ENCODE data around the gene ERFL. TPM values are rescaled to one million over a fixed set of nuclear protein-coding genes. Genes with fewer than 3 reads are reported as not detected.

The ERFL gene
- total RNA-seq, 1 experiment from 2014 or later = not detected

DNA sequence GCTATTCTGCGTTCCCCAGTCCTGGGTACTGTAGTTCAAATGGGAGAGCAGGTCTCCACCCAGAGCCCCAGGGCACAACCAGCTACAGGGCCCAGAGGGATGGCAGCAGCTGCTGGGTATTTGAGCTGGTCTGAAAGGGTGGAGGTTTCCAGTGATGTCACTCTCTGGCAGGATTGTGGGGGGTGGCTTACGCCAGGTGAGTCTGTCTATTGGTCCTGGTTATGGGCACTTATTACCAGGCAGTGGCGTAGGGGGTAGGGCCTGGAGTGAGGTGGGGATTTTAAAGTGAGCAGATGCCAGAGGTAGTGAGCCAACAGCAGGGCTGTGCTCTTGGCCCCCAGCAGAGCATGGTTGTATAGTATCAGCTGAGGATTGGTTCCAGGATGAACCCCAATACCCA is 62.0 kb downstream of the ERFL start:
- Mint-ChIP-seq H3K27ac (ENCODE audit: low read depth, unreplicated experiment) (peak overlapping the region; percentile 61), H3K36me3 (ENCODE audit: insufficient read depth, unreplicated experiment) (peaks cover 100% of the 10 kb centered on the region), H3K4me3 (ENCODE audit: unreplicated experiment) (no peak overlapping the region), H3K9me3 (ENCODE audit: unreplicated experiment) (no peaks in the 10 kb centered on the region), H3K27me3 (ENCODE audit: insufficient read depth, unreplicated experiment) (no peaks in the 10 kb centered on the region), H3K4me1 (ENCODE audit: insufficient read depth, unreplicated experiment) (peaks cover 28% of the 10 kb centered on the region)
- CTCF ChIA-PET = interaction anchor here (0.7 to 1.0 kb wide), 2 partner anchors 30 to 168 kb away, joined by 4 to 6 read pairs; no protein-coding TSS in a partner anchor
- no peak for DNase-seq (ENCODE audit: unreplicated experiment)
- BruUV-seq (replicated peaks) = no TSS peak
- POLR2A ChIA-PET = interaction anchor here (0.6 to 7.7 kb wide), 3 partner anchors 8 to 1164 kb away, joined by 3 to 125 read pairs (median 3); partner anchors contain the start of gene ARHGEF1
- intact Hi-C loops (cut with micrococcal nuclease) = no loop called here
- TF ChIP-seq, protein P1, sequence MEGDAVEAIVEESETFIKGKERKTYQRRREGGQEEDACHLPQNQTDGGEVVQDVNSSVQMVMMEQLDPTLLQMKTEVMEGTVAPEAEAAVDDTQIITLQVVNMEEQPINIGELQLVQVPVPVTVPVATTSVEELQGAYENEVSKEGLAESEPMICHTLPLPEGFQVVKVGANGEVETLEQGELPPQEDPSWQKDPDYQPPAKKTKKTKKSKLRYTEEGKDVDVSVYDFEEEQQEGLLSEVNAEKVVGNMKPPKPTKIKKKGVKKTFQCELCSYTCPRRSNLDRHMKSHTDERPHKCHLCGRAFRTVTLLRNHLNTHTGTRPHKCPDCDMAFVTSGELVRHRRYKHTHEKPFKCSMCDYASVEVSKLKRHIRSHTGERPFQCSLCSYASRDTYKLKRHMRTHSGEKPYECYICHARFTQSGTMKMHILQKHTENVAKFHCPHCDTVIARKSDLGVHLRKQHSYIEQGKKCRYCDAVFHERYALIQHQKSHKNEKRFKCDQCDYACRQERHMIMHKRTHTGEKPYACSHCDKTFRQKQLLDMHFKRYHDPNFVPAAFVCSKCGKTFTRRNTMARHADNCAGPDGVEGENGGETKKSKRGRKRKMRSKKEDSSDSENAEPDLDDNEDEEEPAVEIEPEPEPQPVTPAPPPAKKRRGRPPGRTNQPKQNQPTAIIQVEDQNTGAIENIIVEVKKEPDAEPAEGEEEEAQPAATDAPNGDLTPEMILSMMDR (IDR thresholded peaks at IDR 0.05; ENCODE audit: unreplicated experiment) = no peak

DNA sequence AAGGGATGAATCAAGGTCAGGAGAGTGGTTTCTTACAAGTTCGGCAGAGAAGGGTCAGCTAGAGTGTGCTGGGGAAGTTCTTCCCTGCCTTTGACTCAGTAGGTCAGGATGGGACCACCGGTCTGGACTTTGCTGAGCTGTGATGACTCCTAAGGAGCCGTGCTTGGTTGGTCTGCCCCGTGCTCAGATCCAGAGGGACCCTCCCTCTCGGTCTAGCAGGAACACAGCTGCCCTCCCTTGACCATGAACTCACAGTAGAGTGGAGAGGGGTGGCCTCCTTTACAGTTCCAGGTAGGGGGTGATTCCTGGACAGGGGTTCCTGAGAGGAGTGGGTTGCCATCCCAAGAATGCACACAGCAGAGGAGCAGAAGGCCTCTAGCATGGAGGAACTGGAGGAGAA is 63.9 kb downstream of the ERFL start:
- TF ChIP-seq, protein P1 (IDR thresholded peaks at IDR 0.05; ENCODE audit: unreplicated experiment) = no peak
- POLR2A ChIA-PET = interaction anchor here (6.6 to 7.7 kb wide), 2 partner anchors 9 to 21 kb away, joined by 125 to 134 read pairs; partner anchors contain the start of genes ARHGEF1 and CD79A
- Mint-ChIP-seq H3K9me3 (ENCODE audit: unreplicated experiment) (no peaks in the 10 kb centered on the region), H3K4me3 (ENCODE audit: unreplicated experiment) (peak overlapping the region; percentile 32), H3K4me1 (ENCODE audit: insufficient read depth, unreplicated experiment) (peaks cover 28% of the 10 kb centered on the region), H3K27ac (ENCODE audit: low read depth, unreplicated experiment) (no peak overlapping the region), H3K27me3 (ENCODE audit: insufficient read depth, unreplicated experiment) (no peaks in the 10 kb centered on the region), H3K36me3 (ENCODE audit: insufficient read depth, unreplicated experiment) (peaks cover 94% of the 10 kb centered on the region)
- DNase-seq (ENCODE audit: unreplicated experiment) = no peak
- no TSS peak for BruUV-seq (replicated peaks)
- intact Hi-C loops (cut with micrococcal nuclease) = no loop called here
- CTCF ChIA-PET = interaction anchor here (0.6 to 0.7 kb wide), 2 partner anchors 9 to 10 kb away, joined by 3 read pairs; no protein-coding TSS in a partner anchor

DNA sequence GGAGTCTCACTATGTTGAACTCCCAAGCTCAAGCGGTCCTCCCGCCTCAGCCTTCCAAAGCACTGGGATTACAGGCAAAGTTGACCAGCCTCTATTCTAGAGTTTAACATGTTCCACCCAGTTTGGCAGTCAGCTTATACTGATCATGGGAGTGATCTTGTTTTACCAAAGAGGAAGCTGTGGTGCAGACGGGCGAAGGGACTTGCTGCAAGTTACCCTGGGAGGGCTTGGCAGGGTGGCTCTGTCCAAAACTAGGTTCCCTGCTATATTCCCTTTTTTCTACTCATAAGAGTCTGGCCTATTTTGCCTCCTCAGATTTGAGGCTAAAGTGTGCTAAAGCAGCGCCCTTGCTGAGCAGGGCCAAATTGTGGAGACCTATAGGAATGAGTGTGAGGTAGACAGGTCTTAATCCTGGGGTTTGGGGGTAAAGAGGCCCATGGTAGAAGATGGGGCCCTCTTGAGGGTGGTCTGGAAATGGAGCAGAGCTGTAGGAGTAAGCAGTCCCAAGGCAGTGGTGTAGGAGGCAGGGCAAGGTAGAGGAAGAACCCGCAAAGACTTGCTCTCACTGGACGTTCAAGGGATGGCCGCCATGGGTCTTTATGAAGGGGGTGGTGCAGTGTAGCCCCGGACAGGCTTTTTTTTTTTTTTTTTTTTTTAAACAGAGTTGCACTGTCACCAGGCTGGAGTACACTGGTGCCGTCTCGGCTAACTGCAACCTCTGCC is 64.9 kb downstream of the ERFL start:
- intact Hi-C loops (cut with micrococcal nuclease) = no loop called here
- Mint-ChIP-seq H3K9me3 (ENCODE audit: unreplicated experiment) (no peaks in the 10 kb centered on the region), H3K27ac (ENCODE audit: low read depth, unreplicated experiment) (no peak overlapping the region), H3K36me3 (ENCODE audit: insufficient read depth, unreplicated experiment) (peaks cover 84% of the 10 kb centered on the region), H3K27me3 (ENCODE audit: insufficient read depth, unreplicated experiment) (no peaks in the 10 kb centered on the region), H3K4me1 (ENCODE audit: insufficient read depth, unreplicated experiment) (peaks cover 28% of the 10 kb centered on the region), H3K4me3 (ENCODE audit: unreplicated experiment) (peak overlapping the region; percentile 82)
- no peak for DNase-seq (ENCODE audit: unreplicated experiment)
- POLR2A ChIA-PET = interaction anchor here (0.6 to 7.7 kb wide), 3 partner anchors 10 to 804 kb away, joined by 3 to 134 read pairs (median 125); partner anchors contain the start of genes ARHGEF1 and CD79A
- TF ChIP-seq, protein P1 (IDR thresholded peaks at IDR 0.05; ENCODE audit: unreplicated experiment) = no peak
- no TSS peak for BruUV-seq (replicated peaks)
- CTCF ChIA-PET = interaction anchor here (0.7 to 6.2 kb wide), 3 partner anchors 9 to 598 kb away, joined by 3 to 32 read pairs (median 3); no protein-coding TSS in a partner anchor

DNA sequence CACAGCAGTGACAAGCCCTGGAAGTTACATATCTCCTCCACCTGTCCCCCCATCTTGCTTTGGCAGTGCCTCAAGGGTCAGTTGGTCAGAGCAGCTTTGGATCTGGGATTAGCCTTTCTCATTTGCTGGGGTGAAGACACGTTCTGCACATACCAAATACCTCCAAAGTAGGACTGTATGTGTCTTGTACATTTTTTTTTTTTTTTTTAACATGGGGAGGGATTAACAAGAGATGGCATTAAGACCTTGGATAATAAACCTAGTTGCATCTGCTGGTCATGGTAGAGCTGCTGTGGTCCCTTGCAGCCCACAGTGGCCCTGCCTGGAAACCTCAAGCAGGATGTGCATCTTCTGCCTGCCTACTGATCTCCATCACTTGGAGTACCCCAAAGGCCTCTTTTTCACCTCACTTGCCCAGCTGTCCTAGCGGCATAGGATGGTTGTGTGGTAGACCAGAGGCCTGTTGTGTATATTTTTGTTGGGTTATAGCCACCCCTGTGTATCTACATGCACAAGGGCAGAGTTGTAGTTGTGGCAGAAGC is 65.7 kb downstream of the ERFL start:
- Mint-ChIP-seq H3K27ac (ENCODE audit: low read depth, unreplicated experiment) (peak overlapping the region; percentile 97), H3K36me3 (ENCODE audit: insufficient read depth, unreplicated experiment) (peaks cover 75% of the 10 kb centered on the region), H3K9me3 (ENCODE audit: unreplicated experiment) (no peaks in the 10 kb centered on the region), H3K27me3 (ENCODE audit: insufficient read depth, unreplicated experiment) (no peaks in the 10 kb centered on the region), H3K4me3 (ENCODE audit: unreplicated experiment) (peak overlapping the region; percentile 82), H3K4me1 (ENCODE audit: insufficient read depth, unreplicated experiment) (peaks cover 20% of the 10 kb centered on the region)
- DNase-seq (ENCODE audit: unreplicated experiment) = no peak
- no TSS peak for BruUV-seq (replicated peaks)
- TF ChIP-seq, protein P1 (IDR thresholded peaks at IDR 0.05; ENCODE audit: unreplicated experiment) = no peak
- POLR2A ChIA-PET = interaction anchor here (6.6 to 7.7 kb wide), 2 partner anchors 11 to 23 kb away, joined by 125 to 134 read pairs; partner anchors contain the start of genes ARHGEF1 and CD79A
- CTCF ChIA-PET = interaction anchor here (0.6 to 6.2 kb wide), 5 partner anchors 10 to 597 kb away, joined by 3 to 32 read pairs (median 4); no protein-coding TSS in a partner anchor
- intact Hi-C loops (cut with micrococcal nuclease) = no loop called here
